Measurements from ENCODE around the gene PRM3. TPM values are rescaled to one million over a fixed set of nuclear protein-coding genes. Genes with fewer than 3 reads are reported as not detected.

The PRM3 gene
- total and polyA plus RNA-seq, 2 of the 8 experiments (the other 6 are each of a cell fraction or from before 2014, with no cell fraction given), result not detected

DNA sequence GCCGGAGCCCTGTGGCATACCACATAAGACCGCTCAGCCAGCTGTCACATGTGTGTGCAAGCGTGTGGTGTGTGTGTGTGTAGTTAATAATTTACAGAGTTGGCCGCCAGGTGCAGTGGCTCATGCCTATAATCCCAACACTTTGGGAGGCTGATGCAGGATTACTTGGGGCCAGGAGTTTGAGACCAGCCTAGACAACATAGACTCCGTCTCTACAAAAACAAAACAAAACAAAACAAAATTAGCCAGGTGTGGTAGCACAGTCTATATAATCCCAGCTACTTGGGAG, 37.8 kb downstream of the PRM3 start:
- no peaks in the 10 kb centered on the region for H4K20me1 ChIP-seq (replicated peaks in 1 of 2; ENCODE audit: control insufficient read depth in 1 of 2, insufficient read depth in 2 of 2, low read length in 2 of 2)
- no peak overlapping the region for H2AFZ ChIP-seq (ENCODE audit: low read length)
- no peak overlapping the region for H2AK5ac ChIP-seq (ENCODE audit: low read depth, low read length)
- H3K4me3 ChIP-seq (ENCODE audit: extremely low read depth in 1 of 4, insufficient read depth in 2 of 4, low read depth in 3 of 4, low read length in 4 of 4), result no peak overlapping the region
- DNase-seq (ENCODE audit: low read depth in 1 of 2, low spot score in 2 of 2) (no peak), FAIRE-seq (no peak)
- no peak overlapping the region for H2BK15ac ChIP-seq (ENCODE audit: low read length)
- no peak overlapping the region for H4K8ac ChIP-seq (ENCODE audit: extremely low read depth, insufficient read depth, low read length)
- H2BK5ac ChIP-seq (ENCODE audit: low read depth, low read length), result no peak overlapping the region
- ChIA-PET CTCF (ENCODE audit: partially characterized antibody) (interaction anchor here (0.6 to 1.0 kb wide), 4 partner anchors 16 to 121 kb away, joined by 3 read pairs; no protein-coding TSS in a partner anchor), POLR2A (ENCODE audit: partially characterized antibody) (interaction anchor here (0.9 to 3.6 kb wide), 2 partner anchors 13 to 20 kb away, joined by 4 to 15 read pairs; partner anchors contain the start of gene SOCS1)
- 0 out of 4 replicates have a peak, but pooled peaks cover 0 to 3% of the 10 kb centered on the region in 2 experiments for H3K9me3 ChIP-seq (ENCODE audit: insufficient read depth in 2 of 2, low read depth in 1 of 2, low read length in 1 of 2)
- H3K36me3 ChIP-seq (ENCODE audit: control insufficient read depth in 2 of 4, insufficient read depth in 4 of 4, low read length in 3 of 4), result no peaks in the 10 kb centered on the region
- no peak overlapping the region for H4K91ac ChIP-seq (replicated peaks; ENCODE audit: insufficient read length, low read length)
- H3K18ac ChIP-seq (ENCODE audit: extremely low read depth, low read length), result no peak overlapping the region
- H3K56ac ChIP-seq (replicated peaks; ENCODE audit: insufficient read length, low read depth, low read length), result no peak overlapping the region
- no peak overlapping the region for H2BK120ac ChIP-seq (replicated peaks; ENCODE audit: low read depth, low read length)
- no peak overlapping the region for H3K4me2 ChIP-seq (ENCODE audit: insufficient read depth in 1 of 2, low read depth in 2 of 2, low read length in 2 of 2)
- no peak overlapping the region for H2BK12ac ChIP-seq (ENCODE audit: low read depth, low read length)
- H3K79me1 ChIP-seq (ENCODE audit: low read depth, low read length), result no peaks in the 10 kb centered on the region
- H4K5ac ChIP-seq (ENCODE audit: insufficient read length, low read depth, low read length), result no peak overlapping the region
- H3K27me3 ChIP-seq (replicated peaks in 1 of 4; ENCODE audit: control insufficient read depth in 3 of 4, extremely low read depth in 1 of 4, insufficient read depth in 3 of 4, low read length in 3 of 4), result no peaks in the 10 kb centered on the region
- H3K79me2 ChIP-seq (ENCODE audit: control insufficient read depth in 1 of 2, insufficient read depth in 2 of 2, low read length in 2 of 2), result no peaks in the 10 kb centered on the region
- H2BK20ac ChIP-seq (ENCODE audit: low read length), result no peak overlapping the region
- H3K4me1 ChIP-seq (replicated peaks in 1 of 4; ENCODE audit: control insufficient read depth in 3 of 4, insufficient read depth in 4 of 4, low read length in 3 of 4), result peaks cover 0 to 6% (median 2%) of the 10 kb centered on the region in 4 experiments; a peak in 3 of 7 replicates
- H3K23me2 ChIP-seq (ENCODE audit: low read depth, low read length), result no peaks in the 10 kb centered on the region
- H3K4ac ChIP-seq (replicated peaks; ENCODE audit: insufficient read length, low read depth, low read length), result no peak overlapping the region
- H3K14ac ChIP-seq (ENCODE audit: insufficient read length), result no peak overlapping the region
- no peak overlapping the region for H3K27ac ChIP-seq (ENCODE audit: low read depth, low read length)
- no peak overlapping the region for H3K9ac ChIP-seq (replicated peaks in 1 of 4; ENCODE audit: extremely low read depth in 1 of 4, low read depth in 3 of 4, low read length in 3 of 4)
- H3K23ac ChIP-seq (ENCODE audit: insufficient read length), result no peak overlapping the region
- 94% methylated on average over 5 of the region's 5 CpGs; no CpG with 5 or more reads in 1 of the 2 experiments for WGBS, 2 experiments (ENCODE audit: extremely low coverage in 1 of 2, insufficient coverage in 1 of 2, insufficient read length in 1 of 2, insufficient replicate concordance in 2 of 2, low coverage in 1 of 2, low lambda C conversion rate in 2 of 2, missing lambda C conversion rate in 1 of 2)
- TF ChIP-seq ASH2L (IDR thresholded peaks at IDR 0.05; ENCODE audit: low read length) (no peak), MAFK (IDR thresholded peaks at IDR 0.05; ENCODE audit: low read depth, low read length) (no peak), SP4 (IDR thresholded peaks at IDR 0.05; ENCODE audit: low read length) (no peak), GABPA (IDR thresholded peaks at IDR 0.05; ENCODE audit: borderline replicate concordance, insufficient read depth, low read length) (no peak), CEBPB (IDR thresholded peaks at IDR 0.05; ENCODE audit: low read depth, low read length) (no peak), TCF12 (IDR thresholded peaks at IDR 0.05; ENCODE audit: low read depth, low read length) (no peak), SAP30 (IDR thresholded peaks at IDR 0.05; ENCODE audit: insufficient read depth, insufficient replicate concordance, low read length) (no peak), CHD2 (IDR thresholded peaks at IDR 0.05; ENCODE audit: low read length) (no peak), JUN (IDR thresholded peaks at IDR 0.05; ENCODE audit: low read depth, low read length) (no peak), SP2 (IDR thresholded peaks at IDR 0.05; ENCODE audit: low read length) (no peak), EP300 (IDR thresholded peaks at IDR 0.05; ENCODE audit: borderline replicate concordance in 1 of 2, low read depth in 2 of 2, low read length in 2 of 2) (no peak), TAF7 (optimal IDR thresholded peaks at IDR 0.05; ENCODE audit: borderline replicate concordance, low read depth, low read length) (no peak), CBX5 (IDR thresholded peaks at IDR 0.05; ENCODE audit: low read depth, low read length) (no peak), BCL11A (IDR thresholded peaks at IDR 0.05; ENCODE audit: low read depth in 2 of 2, low read length in 2 of 2) (no peak), SP1 (IDR thresholded peaks at IDR 0.05; ENCODE audit: low read depth, low read length) (no peak)
